Epidermal melanocyte (primary cell): Measurements from ENCODE around the gene CERS6.
"Not testable (repeated sequence)": the region's sequence is repeated elsewhere in the genome, so short reads cannot be mapped to it uniquely, and the experiment has no call there.

Experiments
- DNase-seq: peaks from one replicate; pipeline ENCODE4 v3.0.0; 2011; ENCODE audit warnings: low spot score; ENCODE audit not compliant: insufficient read length

CERS6 gene

DNA sequence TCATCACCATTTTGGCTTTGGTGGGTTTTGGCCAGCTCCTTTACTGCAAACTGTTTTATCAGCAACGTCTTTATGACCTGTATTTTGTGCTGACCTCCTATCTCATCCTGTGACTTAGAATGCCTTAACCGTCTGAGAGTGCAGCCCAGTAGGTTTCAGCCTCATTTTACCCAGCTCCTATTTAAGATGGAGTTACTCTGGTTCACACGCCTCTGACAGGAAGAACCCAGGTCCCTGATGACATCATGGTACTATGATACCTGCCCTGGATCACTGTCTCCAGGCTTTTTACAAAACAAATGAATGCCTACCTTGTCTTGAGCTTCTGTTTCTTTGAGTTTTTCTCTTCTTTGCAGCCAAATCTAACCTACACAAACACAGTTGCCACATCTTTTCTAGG lies 208.6 kb downstream of the CERS6 start:
- not testable (repeated sequence) for DNase-seq

DNA sequence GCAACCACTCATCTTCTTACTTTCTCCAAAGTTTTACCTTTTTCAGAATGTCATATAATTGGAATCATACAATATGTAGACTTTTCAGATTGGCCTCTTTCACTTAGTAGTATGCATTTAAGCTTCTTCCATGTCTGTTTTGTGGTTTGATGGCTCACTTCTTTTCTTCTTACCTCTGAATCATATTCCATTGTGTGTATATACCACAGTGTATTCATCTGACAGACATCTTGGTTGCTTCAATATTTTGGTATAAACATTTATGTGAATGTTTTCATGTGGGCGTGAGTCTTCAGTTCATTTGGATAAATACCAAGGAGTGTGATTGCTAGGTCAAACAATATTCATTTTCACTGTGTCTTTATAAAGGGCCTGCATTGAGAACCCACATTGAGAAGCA lies 210.3 kb downstream of the CERS6 start:
- no peak for DNase-seq

DNA sequence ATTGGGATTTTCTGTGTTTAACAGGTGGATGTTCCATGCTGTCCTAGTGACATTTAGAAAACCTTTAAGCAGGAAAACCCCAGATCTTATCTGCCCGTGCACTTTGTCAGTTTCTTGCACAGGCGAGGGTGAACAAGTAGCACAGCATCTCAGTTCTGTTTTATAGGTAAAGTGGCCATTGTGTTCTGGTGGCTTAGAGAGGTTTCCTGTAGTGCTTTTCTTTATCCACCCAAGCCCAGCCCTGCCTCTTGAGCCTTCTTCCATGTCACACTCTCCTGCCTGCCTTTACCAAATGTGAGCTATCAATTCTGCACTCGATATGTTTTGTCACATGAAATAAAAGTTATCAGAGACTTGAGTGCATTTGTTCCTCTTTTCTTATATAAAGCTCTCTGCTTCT lies 211.1 kb downstream of the CERS6 start:
- no peak for DNase-seq

DNA sequence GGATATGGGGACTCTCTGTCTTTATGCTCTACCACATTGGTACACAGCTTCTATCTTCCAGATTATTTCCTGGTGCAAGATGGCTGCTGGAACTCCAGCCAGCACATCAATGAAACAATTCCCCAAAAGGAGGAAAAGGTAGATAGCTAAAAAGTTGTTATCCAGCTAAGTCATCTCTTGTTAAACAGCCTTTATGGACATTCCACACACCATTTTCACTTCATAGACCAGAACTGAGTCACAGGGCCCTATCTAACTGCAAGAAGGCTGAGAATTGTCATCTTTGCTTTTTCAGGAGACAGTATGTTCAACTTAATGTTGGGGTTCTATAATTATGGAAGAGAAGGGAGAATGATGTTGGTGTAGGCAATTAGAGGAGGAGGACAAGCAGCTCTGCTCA lies 213.1 kb downstream of the CERS6 start:
- no peak for DNase-seq

DNA sequence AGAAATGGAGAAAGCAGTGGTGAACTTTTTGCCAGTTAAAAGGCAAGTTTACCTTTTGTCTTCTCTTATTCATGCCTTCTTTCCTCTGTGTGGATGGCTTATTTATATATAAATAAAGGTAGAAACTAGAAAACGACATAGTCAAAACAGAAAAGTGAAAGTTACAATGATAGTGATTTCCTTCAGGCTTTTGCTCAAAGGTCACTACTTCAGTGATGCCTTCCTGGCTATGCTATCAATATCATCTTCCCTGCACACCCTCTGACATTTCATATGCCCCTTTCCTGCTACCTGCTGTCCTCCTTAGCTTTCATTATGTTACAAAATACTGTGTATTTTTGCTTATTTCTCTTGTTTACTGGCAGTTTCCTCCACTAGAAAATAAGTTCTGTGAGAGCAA lies 214.4 kb downstream of the CERS6 start:
- DNase-seq, result no peak

DNA sequence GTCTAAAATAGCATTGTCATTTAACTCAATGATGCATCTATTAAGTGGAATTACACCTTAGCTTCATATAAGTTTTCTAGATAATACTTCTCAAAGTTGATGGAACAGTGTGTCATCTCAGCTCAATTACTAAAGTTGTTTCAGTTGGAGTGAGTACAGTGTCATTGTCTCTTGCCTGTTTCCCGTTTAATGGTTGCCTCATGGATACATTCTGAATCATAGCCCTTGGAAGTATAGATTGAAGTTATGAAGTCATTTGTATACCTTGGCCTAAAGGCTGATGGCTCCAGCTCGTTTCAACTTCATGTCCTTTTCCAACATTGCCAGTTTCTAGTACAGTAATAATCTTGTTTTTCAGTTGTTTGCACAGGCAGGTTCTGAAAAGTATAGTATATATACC lies 215.9 kb downstream of the CERS6 start:
- DNase-seq, result no peak

DNA sequence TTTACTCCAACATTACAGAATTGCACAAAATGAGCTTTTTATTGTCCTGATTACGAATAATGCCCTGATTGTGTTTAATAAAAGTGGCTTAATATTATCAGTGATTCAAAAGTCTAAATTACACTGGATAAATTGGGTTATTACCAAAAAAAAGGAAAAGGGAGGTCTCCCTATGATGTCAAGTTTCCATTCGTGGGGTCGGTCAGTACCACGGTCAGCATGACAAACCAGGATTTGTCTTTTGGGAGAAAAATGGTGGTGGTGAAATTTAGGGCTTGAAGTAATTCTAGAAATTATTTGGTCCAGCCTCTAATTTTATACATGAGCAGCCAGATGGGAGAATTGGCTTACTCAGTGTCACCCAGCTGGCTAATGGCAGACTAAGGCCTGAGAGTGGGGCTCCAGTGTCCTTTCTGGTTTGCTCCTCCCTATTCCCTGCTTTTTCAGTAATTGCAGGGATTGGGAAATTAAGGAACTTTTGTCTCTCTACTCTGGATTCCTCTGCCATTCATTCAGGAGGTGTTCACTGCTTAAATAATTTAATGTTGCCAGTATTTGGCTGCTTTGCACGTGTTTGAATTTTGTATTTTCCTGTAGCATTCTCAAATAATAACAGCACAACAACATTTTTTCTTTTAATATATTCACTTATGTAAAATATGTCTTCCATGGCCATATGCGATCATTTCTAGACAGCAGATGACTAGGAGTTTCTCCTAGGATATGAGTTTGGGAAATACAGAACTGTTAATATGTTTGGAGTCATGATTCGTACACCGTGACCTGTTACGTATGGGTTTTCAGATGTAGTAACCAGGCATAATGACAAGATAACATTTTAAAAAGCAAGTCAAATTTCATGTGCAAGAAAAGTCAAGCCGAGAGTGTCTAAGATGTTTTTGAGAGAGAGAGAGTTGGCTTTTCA lies 217.5 kb downstream of the CERS6 start:
- no peak for DNase-seq

DNA sequence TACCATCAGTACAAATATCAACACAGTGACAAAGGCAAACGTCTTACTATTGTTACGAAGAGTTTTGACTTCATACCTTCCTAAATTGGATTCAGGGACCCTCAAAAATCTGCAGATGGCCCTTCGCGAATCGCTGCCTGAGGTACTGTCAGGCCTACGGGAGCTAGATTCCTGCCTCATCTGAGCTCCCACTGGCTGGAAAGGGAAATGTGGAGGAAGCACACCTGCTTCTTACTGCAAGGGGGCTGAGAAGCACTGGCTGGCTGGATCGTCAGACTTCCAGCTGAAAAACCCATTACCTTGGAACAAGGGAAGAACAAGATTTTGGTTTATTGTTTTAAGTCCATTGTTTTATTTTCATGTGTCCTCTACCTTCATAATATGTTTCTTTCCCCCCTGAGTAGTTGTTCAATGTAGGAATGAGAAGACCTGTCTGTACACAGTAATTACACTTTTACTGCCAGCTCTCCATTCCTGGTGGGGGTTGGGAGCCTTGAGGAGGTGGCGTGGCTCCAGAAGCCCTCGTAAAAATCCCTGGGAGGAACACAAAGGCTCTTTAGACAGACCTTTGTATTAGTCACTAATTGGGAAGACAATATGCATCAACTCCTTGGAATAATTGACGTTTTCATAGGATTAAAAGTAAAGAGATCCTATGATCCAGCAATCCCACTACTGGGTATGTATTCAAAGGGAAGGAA lies 222.2 kb downstream of the CERS6 start:
- DNase-seq, result no peak

DNA sequence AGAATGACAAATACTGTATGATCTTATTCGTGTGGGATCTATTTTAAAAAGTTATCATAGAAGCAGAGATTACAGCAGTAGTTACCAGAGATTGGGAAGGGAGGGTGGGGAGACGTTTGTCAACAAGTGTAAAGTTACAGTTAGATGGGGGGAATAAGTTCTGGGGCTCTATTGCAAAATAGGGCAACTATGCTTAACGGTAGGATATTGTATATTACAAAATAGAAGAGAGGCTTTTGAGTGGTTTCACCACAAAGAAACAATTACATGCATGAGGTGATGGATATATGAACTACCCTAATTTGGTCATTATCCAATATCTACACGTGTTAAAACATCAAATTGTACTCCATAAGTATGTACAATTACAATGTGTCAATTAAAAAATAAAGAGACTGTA lies 223.0 kb downstream of the CERS6 start:
- no peak for DNase-seq

DNA sequence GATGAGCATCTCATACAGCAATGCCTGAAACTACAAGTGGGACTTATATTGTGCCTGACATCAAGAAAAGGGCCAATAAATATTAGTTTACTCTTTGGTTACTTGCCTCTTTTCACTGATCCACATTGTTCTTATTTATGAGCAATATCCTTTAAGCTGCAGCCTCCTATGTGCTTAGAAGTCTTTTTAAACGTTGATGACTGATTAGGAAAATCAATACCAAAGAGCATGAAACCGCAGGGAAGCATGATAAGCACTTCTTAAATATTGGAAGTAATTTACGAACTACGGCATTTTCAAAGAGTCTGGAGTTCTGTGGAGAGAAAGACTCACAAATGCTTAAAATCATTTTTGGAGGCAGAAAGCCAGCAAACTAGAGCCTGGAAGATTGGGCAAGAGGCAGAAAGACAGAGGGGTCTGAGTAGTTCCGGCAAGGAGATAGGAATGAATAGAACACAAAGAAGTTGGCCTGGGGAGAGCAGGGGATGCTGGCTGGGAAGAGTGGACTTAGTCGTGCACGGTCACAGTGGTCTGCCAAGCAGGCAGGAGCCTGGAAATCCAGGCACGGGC lies 223.8 kb downstream of the CERS6 start:
- no peak for DNase-seq

DNA sequence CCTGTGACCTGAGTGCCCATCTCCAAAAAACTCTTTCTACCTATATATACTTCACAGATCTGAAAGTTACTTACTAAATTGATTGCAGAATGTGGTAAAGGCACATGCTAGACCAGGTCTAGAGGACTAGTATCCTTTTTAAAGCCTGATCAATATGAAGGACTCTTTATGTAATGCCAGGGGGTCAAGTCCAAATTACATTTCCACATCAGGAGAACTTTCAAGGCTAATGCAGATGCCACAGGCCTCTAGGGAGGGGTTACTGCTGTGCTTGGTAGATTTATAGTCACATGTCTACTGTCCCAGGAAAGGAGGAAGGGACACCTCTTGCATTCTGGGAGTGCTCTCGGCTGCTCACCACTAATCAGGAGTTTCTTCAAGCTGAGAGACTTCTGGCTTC lies 227.9 kb downstream of the CERS6 start:
- DNase-seq, result no peak

DNA sequence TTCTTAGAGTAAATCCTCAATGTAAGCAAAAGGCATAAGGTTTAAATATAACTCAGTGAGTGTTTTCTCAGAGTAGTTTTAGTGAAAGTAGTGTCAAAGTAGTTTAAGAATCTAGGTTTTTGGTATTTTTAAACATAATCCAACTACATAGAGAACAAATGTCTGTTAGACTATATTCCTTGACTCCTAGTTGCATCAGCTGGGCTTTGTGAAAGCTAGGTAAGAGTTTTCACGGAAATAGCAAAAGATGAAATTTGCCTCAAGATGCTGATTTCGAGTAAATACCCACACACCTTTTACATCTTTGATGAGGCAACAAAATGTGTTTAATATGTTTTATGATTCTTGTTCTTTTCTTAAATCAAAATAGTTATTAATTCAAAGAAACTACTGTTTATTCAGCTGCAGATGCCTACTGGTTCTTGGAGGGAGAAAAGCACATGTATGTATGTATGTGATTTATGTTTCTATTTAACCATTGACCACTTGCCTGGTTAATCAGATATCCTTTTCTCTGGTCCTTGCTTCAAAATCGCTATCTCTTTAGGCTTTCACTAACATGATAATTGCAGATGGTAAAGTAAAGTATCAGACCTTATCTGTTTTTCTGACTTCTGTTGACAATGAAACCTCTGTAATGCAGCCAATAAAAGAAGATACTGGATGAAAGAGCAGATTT lies 229.0 kb downstream of the CERS6 start:
- DNase-seq, result no peak

DNA sequence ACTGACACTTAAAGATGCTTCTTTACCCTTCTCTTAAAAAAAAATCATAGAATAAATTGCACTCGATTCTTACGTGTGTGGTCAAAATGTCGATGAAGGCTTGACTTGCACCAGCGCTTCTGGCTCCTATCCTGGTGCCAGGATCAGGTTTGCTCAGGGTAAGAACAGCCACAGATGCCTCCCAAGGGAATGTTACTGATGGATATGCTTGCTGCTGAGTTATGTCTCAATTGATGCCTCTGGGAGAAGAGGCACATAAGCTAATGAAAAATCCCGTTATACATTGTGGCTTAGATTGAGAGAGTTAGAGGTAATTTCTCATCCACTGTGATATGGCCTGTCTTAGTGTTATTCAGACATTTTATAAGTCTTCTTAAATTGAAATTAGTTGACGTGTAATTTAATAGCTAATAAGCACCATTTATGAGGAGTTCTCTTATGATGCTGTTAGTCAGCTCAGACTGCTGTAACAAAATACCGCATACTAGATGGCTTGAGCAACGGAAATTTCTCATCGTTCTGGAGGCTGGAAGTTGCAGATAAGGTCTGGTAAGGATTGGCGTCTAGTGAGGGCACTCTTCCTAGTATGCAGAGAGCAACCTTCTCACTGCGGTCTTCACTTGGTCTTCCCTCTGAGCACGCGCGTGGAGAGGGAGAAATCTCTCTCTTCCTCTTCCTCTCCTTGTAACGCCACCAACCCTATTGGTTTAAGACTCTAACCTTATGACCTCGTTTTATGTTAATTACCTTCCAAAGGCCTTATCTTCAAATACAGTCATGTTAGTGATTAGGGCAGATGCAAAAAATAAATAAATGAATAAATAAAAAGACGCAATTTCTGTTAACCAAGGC lies 229.8 kb downstream of the CERS6 start:
- DNase-seq, result no peak

DNA sequence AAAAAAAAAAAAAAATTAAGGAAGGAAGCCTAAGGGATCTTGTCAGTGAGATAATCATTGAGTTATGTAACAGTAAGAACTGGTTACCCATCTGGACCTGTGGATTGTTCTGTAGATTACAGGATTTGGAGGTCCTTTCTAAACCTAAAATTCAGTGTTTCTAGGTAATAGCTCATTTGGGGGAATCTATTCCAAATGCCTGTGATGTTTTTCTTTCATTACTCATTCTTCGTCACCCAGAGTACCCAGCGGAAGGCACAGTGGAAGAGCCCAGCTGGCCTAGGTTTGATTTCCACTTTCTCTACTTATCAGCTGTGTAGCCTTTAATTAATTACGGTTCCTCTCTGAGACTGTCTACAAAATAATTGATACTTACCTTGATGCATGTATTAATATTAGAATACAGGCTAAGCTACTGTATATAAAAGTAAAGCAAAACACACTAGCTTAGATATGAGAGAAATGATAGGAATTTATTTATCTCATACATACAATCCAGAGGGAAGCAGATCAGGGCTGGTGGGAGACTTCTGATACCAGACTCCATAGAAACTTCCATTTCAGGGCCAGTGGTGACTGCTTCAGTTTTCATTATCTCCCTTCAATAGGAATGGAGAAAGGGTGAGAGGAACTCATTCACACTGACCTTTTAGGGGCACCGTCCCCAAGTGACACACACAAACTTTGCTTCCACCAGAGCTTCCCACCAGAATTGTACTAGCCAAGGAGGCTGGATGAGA lies 230.6 kb downstream of the CERS6 start:
- DNase-seq, result no peak

DNA sequence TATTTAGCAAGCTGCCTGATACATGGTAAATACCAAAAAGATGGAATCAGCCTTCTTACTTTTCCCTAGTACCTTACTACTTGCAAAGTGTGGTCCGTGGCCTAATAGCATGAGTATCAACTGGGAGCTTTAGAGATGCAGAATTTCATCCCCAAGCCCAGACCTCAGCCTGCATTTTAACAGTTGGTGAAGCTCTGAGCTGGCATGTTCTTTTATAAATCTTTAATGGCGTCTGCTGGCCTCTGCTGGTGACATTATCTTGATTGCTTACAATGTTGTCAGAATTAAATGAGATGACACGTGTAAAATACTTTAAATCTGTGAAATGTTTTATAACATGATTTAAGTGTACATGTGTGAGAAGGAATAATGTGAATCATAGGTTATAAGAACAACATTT lies 231.2 kb downstream of the CERS6 start:
- no peak for DNase-seq

DNA sequence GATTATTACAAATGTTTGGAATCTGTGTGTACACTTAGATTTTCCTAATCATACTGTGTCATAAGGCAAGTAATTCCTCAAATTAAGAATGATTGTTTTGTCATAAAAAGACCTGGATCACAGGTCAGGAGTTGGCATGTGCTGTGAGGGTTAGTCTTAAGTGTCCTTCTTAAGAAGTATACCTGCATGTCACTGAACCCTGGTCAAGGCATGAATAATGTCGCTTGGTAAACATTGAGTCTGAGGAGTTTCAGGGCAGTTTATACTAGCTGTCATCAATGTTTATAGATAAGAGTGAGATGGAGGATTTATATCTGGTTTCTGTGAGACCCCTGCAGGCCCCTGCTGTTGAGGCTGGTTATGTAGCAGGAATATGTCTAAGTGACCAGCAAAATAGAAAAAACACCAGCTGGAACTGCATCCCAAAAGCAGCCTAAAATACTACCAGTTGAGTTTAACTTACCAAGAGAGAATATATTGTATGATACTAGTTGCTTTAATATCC lies 234.4 kb downstream of the CERS6 start:
- DNase-seq, result no peak

DNA sequence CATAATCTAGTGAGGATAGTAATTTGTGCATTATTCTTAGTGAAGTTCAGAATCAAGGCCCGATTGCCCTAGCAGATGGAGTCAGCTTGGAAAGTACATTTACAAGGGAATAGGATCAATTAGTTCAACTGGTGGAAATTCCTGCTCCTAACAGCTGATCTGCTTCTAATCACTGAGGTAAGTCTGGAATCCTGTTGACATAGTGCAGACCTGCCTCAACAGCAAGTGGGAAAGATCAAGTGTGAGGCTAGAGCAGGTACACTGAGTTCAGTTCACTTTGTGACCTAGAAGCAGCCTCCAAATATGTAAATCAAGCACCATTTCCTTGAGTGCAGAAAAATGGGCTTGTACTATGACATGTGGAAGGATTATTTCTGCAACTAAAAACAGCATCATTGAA lies 235.1 kb downstream of the CERS6 start:
- DNase-seq, result no peak

DNA sequence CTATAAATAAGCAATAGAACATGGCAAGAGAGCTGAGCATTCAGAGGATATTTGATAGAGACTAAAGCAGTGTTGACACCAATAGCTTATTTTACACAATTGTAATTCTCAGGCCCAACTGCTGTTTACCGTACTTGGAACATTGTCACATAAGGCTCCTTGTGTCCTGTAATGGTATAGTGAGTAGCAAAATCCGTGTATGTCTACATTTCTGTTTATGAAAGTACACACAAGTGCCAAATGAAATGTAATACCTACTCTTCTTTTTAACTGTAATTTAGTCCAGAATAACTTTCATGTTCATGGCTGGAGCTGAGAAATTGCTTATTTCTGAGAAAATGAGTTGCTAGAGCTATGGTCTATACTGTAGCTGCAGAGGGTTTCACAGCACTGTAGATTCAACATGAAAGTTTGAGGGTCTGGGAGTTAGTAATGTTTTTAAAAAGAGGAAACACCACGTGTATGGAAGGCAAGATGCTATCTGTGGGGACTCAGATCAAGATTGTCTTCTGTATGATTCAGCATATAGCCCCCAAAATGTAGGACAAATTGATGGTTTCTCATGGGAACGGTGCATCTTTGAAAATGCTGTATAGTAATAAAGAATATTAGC lies 236.2 kb downstream of the CERS6 start:
- no peak for DNase-seq

DNA sequence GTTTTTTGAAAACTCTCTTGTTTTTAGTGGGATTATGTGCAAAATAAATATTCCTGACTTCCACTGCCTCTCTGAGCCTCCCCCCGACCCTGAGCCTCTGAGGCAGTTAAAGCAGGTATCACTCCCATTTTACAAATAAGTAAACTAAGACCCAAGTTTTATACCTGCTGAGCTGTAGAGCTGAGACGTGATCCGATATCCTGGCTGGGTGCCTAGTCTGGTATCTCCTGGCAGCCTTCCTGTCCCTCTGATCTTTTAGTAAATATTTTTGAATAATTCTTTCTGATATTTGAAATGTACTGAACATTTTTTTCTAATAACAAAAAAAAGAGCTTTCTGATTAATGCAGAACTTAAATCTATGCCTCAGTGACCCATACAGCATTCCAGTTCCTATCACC lies 238.1 kb downstream of the CERS6 start:
- no peak for DNase-seq

DNA sequence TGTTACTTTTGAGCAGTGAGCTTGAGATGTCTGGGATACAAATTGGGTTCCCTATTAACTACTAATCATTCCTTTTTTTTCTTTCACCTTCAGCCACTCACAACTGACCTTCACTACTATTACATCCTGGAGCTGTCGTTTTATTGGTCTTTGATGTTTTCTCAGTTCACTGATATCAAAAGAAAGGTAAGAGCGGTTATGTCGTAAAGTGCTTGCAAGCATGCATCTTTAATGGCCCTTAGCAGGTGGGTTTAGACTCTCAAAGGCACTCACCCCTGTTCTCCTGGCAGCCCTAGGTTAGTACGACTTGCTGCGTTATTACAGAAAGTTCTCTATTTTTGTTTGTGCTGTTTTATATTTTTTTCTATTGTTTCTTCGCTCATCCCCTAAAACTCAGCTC lies 238.8 kb downstream of the CERS6 start:
- no peak for DNase-seq
